H9 (cell line): Measurements from ENCODE around the gene PDXK. TPM values are rescaled to one million over a fixed set of nuclear protein-coding genes. Genes with fewer than 3 reads are reported as not detected.

Experiments
- DNase-seq: peaks from one replicate; pipeline ENCODE4 v3.0.0-alpha.2; 2017
- H2AFZ ChIP-seq: one replicate; pipeline ENCODE4 v1.6.1; 2013; ENCODE audit warnings: mild to moderate bottlenecking, low read length, control low read depth, moderate library complexity
- H2AK5ac ChIP-seq: 2 replicates; pipeline ENCODE4 v1.6.1; 2013; ENCODE audit warnings: low read length, control low read depth, mixed read lengths; ENCODE audit not compliant: insufficient read length
- H2BK120ac ChIP-seq: one replicate; pipeline ENCODE4 v1.6.1; 2013; ENCODE audit warnings: low read depth, mild to moderate bottlenecking, low read length, control low read depth, inconsistent platforms; ENCODE audit not compliant: poor library complexity, severe bottlenecking
- H2BK12ac ChIP-seq: 2 replicates; pipeline ENCODE4 v1.6.1; 2013; ENCODE audit warnings: low read length, control low read depth, mixed read lengths, low read depth; ENCODE audit not compliant: insufficient read length
- H2BK15ac ChIP-seq: 2 replicates; pipeline ENCODE4 v1.6.1; 2013; ENCODE audit warnings: low read depth, low read length, control low read depth
- H2BK20ac ChIP-seq: one replicate; pipeline ENCODE4 v1.6.1; 2013; ENCODE audit warnings: low read depth, mild to moderate bottlenecking, low read length, control low read depth, inconsistent platforms; ENCODE audit not compliant: poor library complexity, severe bottlenecking
- H2BK5ac ChIP-seq: 2 replicates; pipeline ENCODE4 v1.6.1; 2013; ENCODE audit warnings: low read length, control low read depth, mixed read lengths; ENCODE audit not compliant: insufficient read length
- H3K14ac ChIP-seq: 2 replicates; pipeline ENCODE4 v1.6.1; 2013; ENCODE audit warnings: low read length, control low read depth; ENCODE audit not compliant: insufficient read depth
- H3K18ac ChIP-seq: 2 replicates; pipeline ENCODE4 v1.6.1; 2013; ENCODE audit warnings: low read depth, mild to moderate bottlenecking, mixed read lengths, low read length, control low read depth; ENCODE audit not compliant: insufficient read length
- H3K23ac ChIP-seq: 2 replicates; pipeline ENCODE4 v1.6.1; 2013; ENCODE audit warnings: low read length, control low read depth, mixed read lengths, low read depth; ENCODE audit not compliant: insufficient read length
- H3K23me2 ChIP-seq: 2 replicates; pipeline ENCODE4 v1.6.1; 2013; ENCODE audit warnings: low read depth, mild to moderate bottlenecking, mixed read lengths, low read length, control low read depth; ENCODE audit not compliant: insufficient read length, poor library complexity, severe bottlenecking
- H3K27ac ChIP-seq: 2 replicates; pipeline ENCODE4 v1.5.1; 2013; ENCODE audit warnings: low read length, control low read depth, mixed read lengths, low read depth; ENCODE audit not compliant: insufficient read length
- H3K27me3 ChIP-seq: 2 replicates; pipeline ENCODE4 v1.6.1; 2013; ENCODE audit warnings: low read length, control low read depth, inconsistent platforms; ENCODE audit not compliant: insufficient read depth
- H3K4ac ChIP-seq: 2 replicates; pipeline ENCODE4 v1.6.1; 2013; ENCODE audit warnings: low read depth, mild to moderate bottlenecking, control low read depth, inconsistent platforms, low read length, moderate library complexity
- H3K4me1 ChIP-seq: 2 replicates; pipeline ENCODE4 v1.6.1; 2013; ENCODE audit warnings: low read length, control low read depth, inconsistent platforms; ENCODE audit not compliant: insufficient read depth
- H3K4me2 ChIP-seq: 2 replicates; pipeline ENCODE4 v1.6.1; 2013; ENCODE audit warnings: low read length, control low read depth, mixed read lengths; ENCODE audit not compliant: insufficient read length, insufficient read depth
- H3K56ac ChIP-seq: 2 replicates; pipeline ENCODE4 v1.6.1; 2013; ENCODE audit warnings: low read depth, mild to moderate bottlenecking, mixed read lengths, low read length, control low read depth; ENCODE audit not compliant: insufficient read length
- H3K79me1 ChIP-seq: 2 replicates; pipeline ENCODE4 v1.6.1; 2013; ENCODE audit warnings: low read depth, mild to moderate bottlenecking, moderate library complexity, low read length, control low read depth, inconsistent platforms; ENCODE audit not compliant: insufficient read depth, poor library complexity, severe bottlenecking
- H3K79me2 ChIP-seq: 2 replicates; pipeline ENCODE4 v1.6.1; 2013; ENCODE audit warnings: low read length, control low read depth, inconsistent platforms; ENCODE audit not compliant: insufficient read depth
- H3K9ac ChIP-seq: 2 replicates; pipeline ENCODE4 v1.6.1; 2013; ENCODE audit warnings: low read length, control low read depth, mixed read lengths; ENCODE audit not compliant: insufficient read length; ENCODE audit errors: extremely low read depth
- H3K9me3 ChIP-seq: one replicate; pipeline ENCODE4 v1.6.1; 2013; ENCODE audit warnings: low read depth, low read length, inconsistent platforms; ENCODE audit not compliant: control insufficient read depth
- H3T11ph ChIP-seq: one replicate; pipeline ENCODE4 v1.6.1; 2013; ENCODE audit warnings: mild to moderate bottlenecking, low read length, control low read depth, inconsistent platforms
- H4K20me1 ChIP-seq: one replicate; pipeline ENCODE4 v1.6.1; 2013; ENCODE audit not compliant: control insufficient read depth, insufficient read length, insufficient read depth
- H4K5ac ChIP-seq: 2 replicates; pipeline ENCODE4 v1.6.1; 2013; ENCODE audit warnings: low read depth, mild to moderate bottlenecking, mixed read lengths, low read length, control low read depth; ENCODE audit not compliant: insufficient read length
- H4K8ac ChIP-seq: replicated peaks from 2 replicates; pipeline ENCODE4 v1.6.1; 2013; ENCODE audit warnings: low read length, control low read depth, mixed read lengths, low read depth; ENCODE audit not compliant: insufficient read length
- H4K91ac ChIP-seq: 2 replicates; pipeline ENCODE4 v1.6.1; 2013; ENCODE audit warnings: low read depth, mild to moderate bottlenecking, moderate library complexity, mixed read lengths, low read length, control low read depth; ENCODE audit not compliant: insufficient read length
- H3K27ac Mint-ChIP-seq, 3 experiments: 2 replicates in 2 of 3; 3 replicates in 1 of 3; pipeline ENCODE4 v1.8.0; 2020 to 2021; ENCODE audit warnings: mixed read lengths in 3 of 3, mild to moderate bottlenecking in 1 of 3, moderate library complexity in 1 of 3
- H3K27me3 Mint-ChIP-seq: 2 replicates; pipeline ENCODE4 v1.8.0; 2021; ENCODE audit warnings: low read depth, mild to moderate bottlenecking, moderate library complexity, mixed read lengths
- H3K36me3 Mint-ChIP-seq, 3 experiments: 2 replicates in 2 of 3; 3 replicates in 1 of 3; pipeline ENCODE4 v1.8.0; 2020 to 2021; ENCODE audit warnings: low read depth in 3 of 3, mixed read lengths in 3 of 3; ENCODE audit not compliant: insufficient read depth in 1 of 3
- H3K4me1 Mint-ChIP-seq, 2 experiments: 2 replicates each; pipeline ENCODE4 v1.8.0; 2020; ENCODE audit warnings: mixed read lengths in 2 of 2
- H3K4me3 Mint-ChIP-seq, 2 experiments: 2 replicates in 1 of 2; 3 replicates in 1 of 2; pipeline ENCODE4 v1.8.0; 2020 to 2021; ENCODE audit warnings: mild to moderate bottlenecking in 2 of 2, mixed read lengths in 2 of 2, moderate library complexity in 1 of 2
- H3K9me3 Mint-ChIP-seq, 2 experiments: 2 replicates in 1 of 2; 3 replicates in 1 of 2; pipeline ENCODE4 v1.8.0; 2020; ENCODE audit warnings: mild to moderate bottlenecking in 2 of 2, mixed read lengths in 2 of 2, moderate library complexity in 1 of 2
- WGBS: extraction: QIAGEN DNeasy Blood & Tissue Kit; methylation state at CpG from one replicate; pipeline ENCODE4 v1.1.7; 2013; ENCODE audit warnings: missing lambda C conversion rate, low lambda C conversion rate, mixed read lengths; ENCODE audit not compliant: insufficient read length; ENCODE audit errors: extremely low coverage; 5-methylcytosine and 5-hydroxymethylcytosine counted together
- total RNA-seq: library from RNA; stranded (reverse); gene quantifications from 2 replicates; pipeline ENCODE4 v1.2.1, GENCODE V29; 2021
- TF ChIP-seq, protein P1 (sequence below): fragments of 200-600 bp; sonication (generic); conservative IDR thresholded peaks from 3 replicates; pipeline ENCODE4 v1.8.0; 2021; ENCODE audit warnings: antibody characterized with exemption, mild to moderate bottlenecking

Gene PDXK
- total RNA-seq, 1 experiment from 2014 or later = 109 TPM

DNA sequence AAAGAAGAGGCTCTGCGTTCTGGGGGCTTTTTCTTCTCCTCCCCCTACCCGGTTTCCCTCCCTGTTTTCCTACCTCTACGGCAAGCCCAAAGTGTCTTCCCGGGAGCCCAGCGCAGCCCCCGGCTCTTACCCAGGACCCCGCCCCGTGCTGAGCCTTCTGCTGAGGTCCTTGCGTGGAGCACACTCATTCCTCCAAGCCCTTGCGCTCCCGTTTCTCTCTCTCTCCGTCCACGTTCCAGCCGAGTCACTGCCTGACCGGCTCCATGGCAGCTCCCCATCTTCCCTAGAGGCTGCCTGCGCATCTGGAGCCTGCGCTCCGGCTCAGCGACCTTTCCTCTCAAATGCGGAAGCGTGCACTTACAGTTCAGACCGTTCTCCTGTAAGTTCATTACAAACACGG is 24.9 kb upstream of the PDXK start:
- H4K8ac ChIP-seq = no peak overlapping the region
- H3K27me3 ChIP-seq = no peaks in the 10 kb centered on the region
- H3K4ac ChIP-seq = no peak overlapping the region
- H2BK12ac ChIP-seq = no peak overlapping the region
- H3K4me1 Mint-ChIP-seq = no peaks in the 10 kb centered on the region
- no peak overlapping the region for H2AFZ ChIP-seq
- H2BK15ac ChIP-seq = no peak overlapping the region
- H2BK20ac ChIP-seq = no peak overlapping the region
- no peaks in the 10 kb centered on the region for H3K9me3 ChIP-seq
- no peak overlapping the region for H3T11ph ChIP-seq
- no peak overlapping the region for H3K4me2 ChIP-seq
- H4K5ac ChIP-seq = no peak overlapping the region
- peak overlapping the region in 2 of 3 experiments; percentile 49 to 86; a peak in 4 of 7 replicates for H3K27ac Mint-ChIP-seq
- DNase-seq = no peak
- H3K36me3 Mint-ChIP-seq = peaks cover 26 to 81% (median 71%) of the 10 kb centered on the region in 3 experiments; a peak in 6 of 7 replicates
- H3K14ac ChIP-seq = no peak overlapping the region
- no peaks in the 10 kb centered on the region for H3K9me3 Mint-ChIP-seq
- H3K4me3 Mint-ChIP-seq = no peak overlapping the region; a peak in 1 of 5 replicates
- H3K56ac ChIP-seq = no peak overlapping the region
- H4K91ac ChIP-seq = no peak overlapping the region
- H3K4me1 ChIP-seq = no peaks in the 10 kb centered on the region
- H3K23me2 ChIP-seq = no peaks in the 10 kb centered on the region
- TF ChIP-seq, protein P1, sequence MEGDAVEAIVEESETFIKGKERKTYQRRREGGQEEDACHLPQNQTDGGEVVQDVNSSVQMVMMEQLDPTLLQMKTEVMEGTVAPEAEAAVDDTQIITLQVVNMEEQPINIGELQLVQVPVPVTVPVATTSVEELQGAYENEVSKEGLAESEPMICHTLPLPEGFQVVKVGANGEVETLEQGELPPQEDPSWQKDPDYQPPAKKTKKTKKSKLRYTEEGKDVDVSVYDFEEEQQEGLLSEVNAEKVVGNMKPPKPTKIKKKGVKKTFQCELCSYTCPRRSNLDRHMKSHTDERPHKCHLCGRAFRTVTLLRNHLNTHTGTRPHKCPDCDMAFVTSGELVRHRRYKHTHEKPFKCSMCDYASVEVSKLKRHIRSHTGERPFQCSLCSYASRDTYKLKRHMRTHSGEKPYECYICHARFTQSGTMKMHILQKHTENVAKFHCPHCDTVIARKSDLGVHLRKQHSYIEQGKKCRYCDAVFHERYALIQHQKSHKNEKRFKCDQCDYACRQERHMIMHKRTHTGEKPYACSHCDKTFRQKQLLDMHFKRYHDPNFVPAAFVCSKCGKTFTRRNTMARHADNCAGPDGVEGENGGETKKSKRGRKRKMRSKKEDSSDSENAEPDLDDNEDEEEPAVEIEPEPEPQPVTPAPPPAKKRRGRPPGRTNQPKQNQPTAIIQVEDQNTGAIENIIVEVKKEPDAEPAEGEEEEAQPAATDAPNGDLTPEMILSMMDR = no peak
- no peaks in the 10 kb centered on the region for H4K20me1 ChIP-seq
- no CpG with 5 or more reads among the region's 23 CpGs for WGBS
- no peak overlapping the region for H2BK5ac ChIP-seq
- no peak overlapping the region for H3K18ac ChIP-seq
- no peak overlapping the region for H2BK120ac ChIP-seq
- no peaks in the 10 kb centered on the region for H3K79me1 ChIP-seq
- no peaks in the 10 kb centered on the region for H3K27me3 Mint-ChIP-seq
- H2AK5ac ChIP-seq = no peak overlapping the region
- H3K79me2 ChIP-seq = no peaks in the 10 kb centered on the region
- no peak overlapping the region for H3K9ac ChIP-seq
- H3K23ac ChIP-seq = no peak overlapping the region
- no peak overlapping the region for H3K27ac ChIP-seq
